ENCODE measurements around the gene PTPRD.

DNA sequence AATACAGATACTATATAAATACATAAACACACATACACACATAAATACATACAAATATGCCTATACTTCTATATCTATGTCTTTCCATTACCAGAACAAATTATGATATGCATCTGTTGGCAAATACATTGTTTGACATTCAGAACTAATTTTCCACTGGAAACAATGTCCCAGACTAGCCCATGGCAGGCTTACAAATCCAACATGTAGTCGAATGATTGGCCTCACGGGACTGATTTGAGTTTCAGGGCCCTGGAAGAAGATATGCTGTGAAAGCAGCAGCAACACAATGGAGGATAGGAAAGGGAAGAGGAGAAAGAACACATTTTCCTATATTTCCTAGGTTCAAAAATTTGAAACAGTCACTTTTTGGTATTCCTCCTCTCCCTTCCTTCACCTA lies 1932.1 kb downstream of the PTPRD start:
- TF ChIP-seq, protein P1, sequence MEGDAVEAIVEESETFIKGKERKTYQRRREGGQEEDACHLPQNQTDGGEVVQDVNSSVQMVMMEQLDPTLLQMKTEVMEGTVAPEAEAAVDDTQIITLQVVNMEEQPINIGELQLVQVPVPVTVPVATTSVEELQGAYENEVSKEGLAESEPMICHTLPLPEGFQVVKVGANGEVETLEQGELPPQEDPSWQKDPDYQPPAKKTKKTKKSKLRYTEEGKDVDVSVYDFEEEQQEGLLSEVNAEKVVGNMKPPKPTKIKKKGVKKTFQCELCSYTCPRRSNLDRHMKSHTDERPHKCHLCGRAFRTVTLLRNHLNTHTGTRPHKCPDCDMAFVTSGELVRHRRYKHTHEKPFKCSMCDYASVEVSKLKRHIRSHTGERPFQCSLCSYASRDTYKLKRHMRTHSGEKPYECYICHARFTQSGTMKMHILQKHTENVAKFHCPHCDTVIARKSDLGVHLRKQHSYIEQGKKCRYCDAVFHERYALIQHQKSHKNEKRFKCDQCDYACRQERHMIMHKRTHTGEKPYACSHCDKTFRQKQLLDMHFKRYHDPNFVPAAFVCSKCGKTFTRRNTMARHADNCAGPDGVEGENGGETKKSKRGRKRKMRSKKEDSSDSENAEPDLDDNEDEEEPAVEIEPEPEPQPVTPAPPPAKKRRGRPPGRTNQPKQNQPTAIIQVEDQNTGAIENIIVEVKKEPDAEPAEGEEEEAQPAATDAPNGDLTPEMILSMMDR (IDR thresholded peaks at IDR 0.05; ENCODE audit: low read depth, low read length, poor library complexity, severe bottlenecking): no peak
- no peak for TF ChIP-seq EZH2phosphoT487 (IDR thresholded peaks at IDR 0.05; ENCODE audit: borderline replicate concordance, low read length)

All from DOHH2 (cell line).